Skeletal muscle satellite cell (primary cell): ENCODE measurements around the gene EXOC6B.
"Not testable (repeated sequence)": the region's sequence is repeated elsewhere in the genome, so short reads cannot be mapped to it uniquely, and the experiment has no call there.

ENCODE experiments used
- H3K27me3 ChIP-seq: 2 replicates; pipeline ENCODE4 v1.7.0; 2013; ENCODE audit warnings: low read length; ENCODE audit not compliant: control insufficient read depth, insufficient read depth
- H3K36me3 ChIP-seq: 2 replicates; pipeline ENCODE4 v1.7.0; 2013; ENCODE audit warnings: mild to moderate bottlenecking, control low read depth, low read length; ENCODE audit not compliant: insufficient read depth
- H3K4me1 ChIP-seq: 2 replicates; pipeline ENCODE4 v1.7.0; 2013; ENCODE audit warnings: low read length; ENCODE audit not compliant: control insufficient read depth, insufficient read depth
- H3K4me2 ChIP-seq: 2 replicates; pipeline ENCODE4 v1.7.0; 2013; ENCODE audit warnings: mild to moderate bottlenecking, low read length
- H3K4me3 ChIP-seq: 2 replicates; pipeline ENCODE4 v1.7.0; 2013; ENCODE audit warnings: low read length
- H3K9ac ChIP-seq: 2 replicates; pipeline ENCODE4 v1.7.0; 2013; ENCODE audit warnings: mild to moderate bottlenecking, low read depth, low read length, moderate library complexity
- H3K9me3 ChIP-seq: replicated peaks from 2 replicates; pipeline ENCODE4 v1.7.0; 2013; ENCODE audit warnings: mild to moderate bottlenecking, control low read depth, low read length

EXOC6B gene

GRCh38 chr2:72527424-72527823 lies 298.4 kb downstream of the EXOC6B start:
- no peak overlapping the region for H3K4me2 ChIP-seq
- no peaks in the 10 kb centered on the region for H3K4me1 ChIP-seq
- no peak overlapping the region for H3K9ac ChIP-seq
- H3K9me3 ChIP-seq, result no peaks in the 10 kb centered on the region
- no peaks in the 10 kb centered on the region for H3K27me3 ChIP-seq
- H3K4me3 ChIP-seq, result no peak overlapping the region
- no peaks in the 10 kb centered on the region for H3K36me3 ChIP-seq

- no peaks in the 10 kb centered on the region for H3K4me1 ChIP-seq
- no peaks in the 10 kb centered on the region for H3K36me3 ChIP-seq
- H3K4me2 ChIP-seq, result no peak overlapping the region
- no peak overlapping the region for H3K9ac ChIP-seq
- H3K9me3 ChIP-seq, result no peaks in the 10 kb centered on the region
- no peaks in the 10 kb centered on the region for H3K27me3 ChIP-seq
- H3K4me3 ChIP-seq, result no peak overlapping the region
These were observed 299.2 kb downstream of the EXOC6B start for GRCh38 chr2:72526623-72527022.

- Histone ChIP-seq H3K4me1 (no peaks in the 10 kb centered on the region), H3K27me3 (no peaks in the 10 kb centered on the region), H3K9me3 (no peaks in the 10 kb centered on the region), H3K36me3 (no peaks in the 10 kb centered on the region), H3K9ac (no peak overlapping the region), H3K4me3 (no peak overlapping the region), H3K4me2 (no peak overlapping the region)
These were observed 301.8 kb downstream of the EXOC6B start for GRCh38 chr2:72524071-72524470.

GRCh38 chr2:72515696-72516095 lies 310.1 kb downstream of the EXOC6B start:
- no peaks in the 10 kb centered on the region for H3K27me3 ChIP-seq
- no peak overlapping the region for H3K9ac ChIP-seq
- H3K4me2 ChIP-seq, result no peak overlapping the region
- no peaks in the 10 kb centered on the region for H3K4me1 ChIP-seq
- no peaks in the 10 kb centered on the region for H3K36me3 ChIP-seq
- H3K9me3 ChIP-seq, result no peaks in the 10 kb centered on the region
- no peak overlapping the region for H3K4me3 ChIP-seq

- Histone ChIP-seq H3K9ac (no peak overlapping the region), H3K36me3 (no peaks in the 10 kb centered on the region), H3K27me3 (no peaks in the 10 kb centered on the region), H3K4me2 (no peak overlapping the region), H3K4me1 (peaks cover 3% of the 10 kb centered on the region), H3K4me3 (no peak overlapping the region), H3K9me3 (no peaks in the 10 kb centered on the region)
These were observed 312.8 kb downstream of the EXOC6B start for GRCh38 chr2:72513011-72513410.

- Histone ChIP-seq H3K27me3 (no peaks in the 10 kb centered on the region), H3K4me3 (no peak overlapping the region), H3K4me1 (peaks cover 3% of the 10 kb centered on the region), H3K36me3 (no peaks in the 10 kb centered on the region), H3K9ac (no peak overlapping the region), H3K4me2 (no peak overlapping the region), H3K9me3 (no peaks in the 10 kb centered on the region)
These were observed 313.5 kb downstream of the EXOC6B start for GRCh38 chr2:72512376-72512775.

- Histone ChIP-seq H3K36me3 (no peaks in the 10 kb centered on the region), H3K4me1 (peaks cover 3% of the 10 kb centered on the region), H3K9ac (no peak overlapping the region), H3K4me2 (no peak overlapping the region), H3K9me3 (no peaks in the 10 kb centered on the region), H3K4me3 (no peak overlapping the region), H3K27me3 (no peaks in the 10 kb centered on the region)
These were observed 313.9 kb downstream of the EXOC6B start for GRCh38 chr2:72511906-72512305.

- no peaks in the 10 kb centered on the region for H3K4me1 ChIP-seq
- no peaks in the 10 kb centered on the region for H3K9me3 ChIP-seq
- H3K36me3 ChIP-seq, result no peaks in the 10 kb centered on the region
- H3K4me3 ChIP-seq, result no peak overlapping the region
- H3K27me3 ChIP-seq, result no peaks in the 10 kb centered on the region
- no peak overlapping the region for H3K9ac ChIP-seq
- H3K4me2 ChIP-seq, result no peak overlapping the region
These were observed 328.1 kb downstream of the EXOC6B start for GRCh38 chr2:72497763-72498162.

GRCh38 chr2:72496479-72496878 lies 329.4 kb downstream of the EXOC6B start:
- Histone ChIP-seq H3K4me3 (no peak overlapping the region), H3K9me3 (no peaks in the 10 kb centered on the region)

GRCh38 chr2:72494392-72494791 lies 331.4 kb downstream of the EXOC6B start:
- Histone ChIP-seq H3K27me3 (no peaks in the 10 kb centered on the region), H3K36me3 (no peaks in the 10 kb centered on the region), H3K4me2 (no peak overlapping the region), H3K9me3 (no peaks in the 10 kb centered on the region), H3K4me1 (no peaks in the 10 kb centered on the region), H3K4me3 (no peak overlapping the region), H3K9ac (no peak overlapping the region)

More at GRCh38 chr2:72496479-72496878, 329.4 kb downstream of the EXOC6B start:
- H3K4me2 ChIP-seq, result no peak overlapping the region
- no peaks in the 10 kb centered on the region for H3K27me3 ChIP-seq
- no peak overlapping the region for H3K9ac ChIP-seq
- no peaks in the 10 kb centered on the region for H3K36me3 ChIP-seq
- H3K4me1 ChIP-seq, result no peaks in the 10 kb centered on the region

GRCh38 chr2:72484622-72485021 lies 341.2 kb downstream of the EXOC6B start:
- H3K4me1 ChIP-seq, H3K27me3 ChIP-seq, H3K9ac ChIP-seq, H3K36me3 ChIP-seq, H3K4me3 ChIP-seq, H3K4me2 ChIP-seq, H3K9me3 ChIP-seq: not testable (repeated sequence)

- Histone ChIP-seq H3K36me3 (no peaks in the 10 kb centered on the region), H3K4me1 (no peaks in the 10 kb centered on the region), H3K27me3 (no peaks in the 10 kb centered on the region), H3K4me3 (no peak overlapping the region), H3K9me3 (no peaks in the 10 kb centered on the region), H3K9ac (no peak overlapping the region), H3K4me2 (no peak overlapping the region)
These were observed 342.5 kb downstream of the EXOC6B start for GRCh38 chr2:72483346-72483745.
